GM23248 (cell line): ENCODE results near the gene CENPP.

ENCODE experiments used
- EZH2 ChIP-seq: fragments of 200-600 bp; sonication (generic); IDR thresholded peaks from 2 replicates; pipeline ENCODE4 v1.6.1; 2018; ENCODE audit warnings: antibody characterized with exemption, mild to moderate bottlenecking; ENCODE audit not compliant: insufficient read depth, poor library complexity, severe bottlenecking
- EZH2phosphoT487 ChIP-seq: fragments of 200-600 bp; sonication (generic); IDR thresholded peaks from 2 replicates; pipeline ENCODE4 v1.6.1; 2018; ENCODE audit warnings: antibody characterized with exemption, moderate library complexity, mild to moderate bottlenecking, low read depth; ENCODE audit not compliant: insufficient read depth

GRCh38 chr9:92501671-92502393, 176.1 kb downstream of the CENPP start:
- no peak for TF ChIP-seq EZH2
- TF ChIP-seq EZH2phosphoT487, result no peak
